ENCODE measurements around the gene LRRC25.
A peak's percentile ranks its signal among the peaks of the same experiment; 100 is the strongest.

Gene LRRC25

GRCh38 chr19:18348171-18348570 lies 49.3 kb downstream of the LRRC25 start:
- Histone ChIP-seq H3K9ac (ENCODE audit: low read length) (no peak overlapping the region), H2BK120ac (ENCODE audit: low read depth, low read length) (no peak overlapping the region), H3K4ac (ENCODE audit: low read depth in 1 of 2, low read length in 2 of 2) (no peak overlapping the region), H4K8ac (ENCODE audit: low read length) (no peak overlapping the region), H3K79me1 (replicated peaks; ENCODE audit: low read length, poor library complexity, severe bottlenecking) (peaks cover 30% of the 10 kb centered on the region), H3K23ac (ENCODE audit: low read length in 2 of 2) (no peak overlapping the region), H3K4me2 (ENCODE audit: low read length, poor library complexity, severe bottlenecking) (no peak overlapping the region), H2AK5ac (ENCODE audit: low read length, severe bottlenecking) (no peak overlapping the region), H2BK5ac (ENCODE audit: low read depth, low read length, poor library complexity, severe bottlenecking) (no peak overlapping the region), H2BK15ac (ENCODE audit: low read depth, poor library complexity, severe bottlenecking) (peak overlapping the region; percentile 68), H3K14ac (ENCODE audit: low read length in 2 of 2) (no peak overlapping the region), H3K9me3 (ENCODE audit: control insufficient read depth, low read length) (no peaks in the 10 kb centered on the region), H3K4me1 (ENCODE audit: control insufficient read depth, insufficient read depth, low read depth, low read length) (peaks cover 2% of the 10 kb centered on the region), H3K27ac (ENCODE audit: low read length, poor library complexity, severe bottlenecking) (no peak overlapping the region), H2AFZ (ENCODE audit: low read depth, low read length) (no peak overlapping the region), H3K27me3 (ENCODE audit: control insufficient read depth in 1 of 2, insufficient read depth in 1 of 2, low read length in 2 of 2) (no peaks in the 10 kb centered on the region), H2BK12ac (ENCODE audit: low read length in 2 of 2) (no peak overlapping the region), H3K18ac (ENCODE audit: low read depth in 1 of 2, low read length in 2 of 2) (no peak overlapping the region), H4K91ac (ENCODE audit: low read length) (peak overlapping the region; percentile 72), H3K36me3 (ENCODE audit: control insufficient read depth in 1 of 2, insufficient read depth in 2 of 2, low read depth in 1 of 2, low read length in 2 of 2) (peaks cover 27 to 40% of the 10 kb centered on the region in 2 experiments), H3K4me3 (ENCODE audit: insufficient read depth in 1 of 2, low read depth in 1 of 2, low read length in 2 of 2) (no peak overlapping the region)
- 95% methylated on average over 17 of the region's 17 CpGs for WGBS
- no peak for DNase-seq

GRCh38 chr19:18346091-18346490 lies 51.3 kb downstream of the LRRC25 start:
- DNase-seq: no peak
- Histone ChIP-seq H2AK5ac (ENCODE audit: low read length, severe bottlenecking) (no peak overlapping the region), H3K27ac (ENCODE audit: low read length, poor library complexity, severe bottlenecking) (no peak overlapping the region), H3K23ac (ENCODE audit: low read length in 2 of 2) (no peak overlapping the region), H4K91ac (ENCODE audit: low read length) (no peak overlapping the region), H3K9ac (ENCODE audit: low read length) (no peak overlapping the region), H2BK5ac (ENCODE audit: low read depth, low read length, poor library complexity, severe bottlenecking) (no peak overlapping the region), H4K8ac (ENCODE audit: low read length) (no peak overlapping the region), H3K79me1 (replicated peaks; ENCODE audit: low read length, poor library complexity, severe bottlenecking) (peaks cover 39% of the 10 kb centered on the region), H3K18ac (ENCODE audit: low read depth in 1 of 2, low read length in 2 of 2) (no peak overlapping the region), H3K36me3 (ENCODE audit: control insufficient read depth in 1 of 2, insufficient read depth in 2 of 2, low read depth in 1 of 2, low read length in 2 of 2) (peaks cover 38 to 47% of the 10 kb centered on the region in 2 experiments), H3K4me1 (ENCODE audit: control insufficient read depth, insufficient read depth, low read depth, low read length) (peaks cover 14% of the 10 kb centered on the region), H2BK12ac (ENCODE audit: low read length in 2 of 2) (no peak overlapping the region), H2BK120ac (ENCODE audit: low read depth, low read length) (no peak overlapping the region), H3K14ac (ENCODE audit: low read length in 2 of 2) (no peak overlapping the region), H3K4me2 (ENCODE audit: low read length, poor library complexity, severe bottlenecking) (no peak overlapping the region), H3K27me3 (ENCODE audit: control insufficient read depth in 1 of 2, insufficient read depth in 1 of 2, low read length in 2 of 2) (no peaks in the 10 kb centered on the region), H3K4me3 (ENCODE audit: insufficient read depth in 1 of 2, low read depth in 1 of 2, low read length in 2 of 2) (no peak overlapping the region), H3K4ac (ENCODE audit: low read depth in 1 of 2, low read length in 2 of 2) (no peak overlapping the region), H2BK15ac (ENCODE audit: low read depth, poor library complexity, severe bottlenecking) (no peak overlapping the region), H3K9me3 (ENCODE audit: control insufficient read depth, low read length) (no peaks in the 10 kb centered on the region), H2AFZ (ENCODE audit: low read depth, low read length) (no peak overlapping the region)
- WGBS: 69% methylated on average over 8 of the region's 8 CpGs

- Histone ChIP-seq H2BK5ac (ENCODE audit: low read depth, low read length, poor library complexity, severe bottlenecking) (no peak overlapping the region), H3K18ac (ENCODE audit: low read depth in 1 of 2, low read length in 2 of 2) (no peak overlapping the region), H3K23ac (ENCODE audit: low read length in 2 of 2) (no peak overlapping the region), H3K4me1 (ENCODE audit: control insufficient read depth, insufficient read depth, low read depth, low read length) (peaks cover 17% of the 10 kb centered on the region), H3K4me2 (ENCODE audit: low read length, poor library complexity, severe bottlenecking) (no peak overlapping the region), H3K9me3 (ENCODE audit: control insufficient read depth, low read length) (no peaks in the 10 kb centered on the region), H3K27me3 (ENCODE audit: control insufficient read depth in 1 of 2, insufficient read depth in 1 of 2, low read length in 2 of 2) (no peaks in the 10 kb centered on the region), H2BK12ac (ENCODE audit: low read length in 2 of 2) (no peak overlapping the region), H3K36me3 (ENCODE audit: control insufficient read depth in 1 of 2, insufficient read depth in 2 of 2, low read depth in 1 of 2, low read length in 2 of 2) (peaks cover 33 to 42% of the 10 kb centered on the region in 2 experiments), H3K27ac (ENCODE audit: low read length, poor library complexity, severe bottlenecking) (no peak overlapping the region), H2AFZ (ENCODE audit: low read depth, low read length) (no peak overlapping the region), H3K9ac (ENCODE audit: low read length) (no peak overlapping the region), H2AK5ac (ENCODE audit: low read length, severe bottlenecking) (no peak overlapping the region), H3K4ac (ENCODE audit: low read depth in 1 of 2, low read length in 2 of 2) (no peak overlapping the region), H3K4me3 (ENCODE audit: insufficient read depth in 1 of 2, low read depth in 1 of 2, low read length in 2 of 2) (no peak overlapping the region), H2BK120ac (ENCODE audit: low read depth, low read length) (no peak overlapping the region), H4K91ac (ENCODE audit: low read length) (no peak overlapping the region), H3K14ac (ENCODE audit: low read length in 2 of 2) (no peak overlapping the region), H2BK15ac (ENCODE audit: low read depth, poor library complexity, severe bottlenecking) (no peak overlapping the region), H3K79me1 (replicated peaks; ENCODE audit: low read length, poor library complexity, severe bottlenecking) (peaks cover 41% of the 10 kb centered on the region), H4K8ac (ENCODE audit: low read length) (no peak overlapping the region)
- over 99% methylated on average over 6 of the region's 6 CpGs for WGBS
- DNase-seq: no peak
These were observed 52.1 kb downstream of the LRRC25 start for GRCh38 chr19:18345296-18345695.

GRCh38 chr19:18344582-18344950 lies 52.9 kb downstream of the LRRC25 start:
- Histone ChIP-seq H3K9ac (ENCODE audit: low read length) (peak overlapping the region; percentile 12), H2BK12ac (ENCODE audit: low read length in 2 of 2) (no peak overlapping the region), H3K9me3 (ENCODE audit: control insufficient read depth, low read length) (no peaks in the 10 kb centered on the region)

More at GRCh38 chr19:18344582-18344950, 52.9 kb downstream of the LRRC25 start:
- Histone ChIP-seq H3K79me1 (replicated peaks; ENCODE audit: low read length, poor library complexity, severe bottlenecking) (peaks cover 37% of the 10 kb centered on the region), H3K4ac (ENCODE audit: low read depth in 1 of 2, low read length in 2 of 2) (no peak overlapping the region), H3K4me1 (ENCODE audit: control insufficient read depth, insufficient read depth, low read depth, low read length) (peaks cover 22% of the 10 kb centered on the region), H3K27ac (ENCODE audit: low read length, poor library complexity, severe bottlenecking) (no peak overlapping the region), H3K36me3 (ENCODE audit: control insufficient read depth in 1 of 2, insufficient read depth in 2 of 2, low read depth in 1 of 2, low read length in 2 of 2) (peaks cover 30 to 41% of the 10 kb centered on the region in 2 experiments), H2AK5ac (ENCODE audit: low read length, severe bottlenecking) (no peak overlapping the region), H3K14ac (ENCODE audit: low read length in 2 of 2) (no peak overlapping the region), H3K23ac (ENCODE audit: low read length in 2 of 2) (no peak overlapping the region), H4K8ac (ENCODE audit: low read length) (no peak overlapping the region), H2BK15ac (ENCODE audit: low read depth, poor library complexity, severe bottlenecking) (no peak overlapping the region), H3K18ac (ENCODE audit: low read depth in 1 of 2, low read length in 2 of 2) (no peak overlapping the region), H2AFZ (ENCODE audit: low read depth, low read length) (no peak overlapping the region), H3K4me3 (ENCODE audit: insufficient read depth in 1 of 2, low read depth in 1 of 2, low read length in 2 of 2) (no peak overlapping the region), H3K4me2 (ENCODE audit: low read length, poor library complexity, severe bottlenecking) (no peak overlapping the region), H3K27me3 (ENCODE audit: control insufficient read depth in 1 of 2, insufficient read depth in 1 of 2, low read length in 2 of 2) (no peaks in the 10 kb centered on the region), H2BK120ac (ENCODE audit: low read depth, low read length) (no peak overlapping the region), H4K91ac (ENCODE audit: low read length) (no peak overlapping the region), H2BK5ac (ENCODE audit: low read depth, low read length, poor library complexity, severe bottlenecking) (no peak overlapping the region)
- 77% methylated on average over 11 of the region's 13 CpGs for WGBS
- DNase-seq: no peak
